ENCODE measurements around the gene SMARCA2.

The SMARCA2 gene

GRCh38 chr9:2016408-2017330 is 1.5 kb downstream of the SMARCA2 start:
- FAIRE-seq = no peak

- FAIRE-seq = no peak
Observed at GRCh38 chr9:2017331-2018161, 2.4 kb downstream of the SMARCA2 start.

- no peak for FAIRE-seq
Observed at GRCh38 chr9:2018162-2018643, 3.1 kb downstream of the SMARCA2 start.

GRCh38 chr9:2018764-2019558 is 3.8 kb downstream of the SMARCA2 start:
- FAIRE-seq = no peak

GRCh38 chr9:2019723-2020122 is 4.6 kb downstream of the SMARCA2 start:
- no peak for FAIRE-seq

- FAIRE-seq = no peak
Observed at GRCh38 chr9:2021731-2022130, 6.6 kb downstream of the SMARCA2 start.

GRCh38 chr9:2022560-2022959 is 7.4 kb downstream of the SMARCA2 start:
- no peak for FAIRE-seq

GRCh38 chr9:2023042-2023441 is 7.9 kb downstream of the SMARCA2 start:
- no peak for FAIRE-seq

- FAIRE-seq = no peak
Observed at GRCh38 chr9:2023532-2023931, 8.4 kb downstream of the SMARCA2 start.

GRCh38 chr9:2024888-2025782 is 10.0 kb downstream of the SMARCA2 start:
- no peak for FAIRE-seq

GRCh38 chr9:2026220-2026997 is 11.3 kb downstream of the SMARCA2 start:
- FAIRE-seq = no peak

GRCh38 chr9:2027543-2028160 is 12.5 kb downstream of the SMARCA2 start:
- no peak for FAIRE-seq

- no peak for FAIRE-seq
Observed at GRCh38 chr9:2028888-2029287, 13.7 kb downstream of the SMARCA2 start.

- no peak for FAIRE-seq
Observed at GRCh38 chr9:2029666-2030170, 14.6 kb downstream of the SMARCA2 start.

GRCh38 chr9:2032234-2032633 is 17.1 kb downstream of the SMARCA2 start:
- FAIRE-seq = no peak

GRCh38 chr9:2036844-2037243 is 21.7 kb downstream of the SMARCA2 start:
- FAIRE-seq = no peak

GRCh38 chr9:2039294-2040180 is 24.4 kb downstream of the SMARCA2 start:
- no peak for FAIRE-seq

GRCh38 chr9:2040828-2041227 is 25.7 kb downstream of the SMARCA2 start:
- FAIRE-seq = no peak

GRCh38 chr9:2041736-2042135 is 26.6 kb downstream of the SMARCA2 start:
- no peak for FAIRE-seq
